Naive thymus-derived CD4-positive, alpha-beta T cell (primary cell): ENCODE results near the gene SLC1A1. TPM values are rescaled to one million over a fixed set of nuclear protein-coding genes. Genes with fewer than 3 reads are reported as not detected.

Experiments used
- ATAC-seq: fragments of 150-1000 bp; cut with Tn5 transposase; 2 replicates; pipeline ENCODE4 v1.10.0; 2021; ENCODE audit warnings: mild to moderate bottlenecking, moderate library complexity
- CTCF ChIA-PET: fragments of 350-600 bp; sonication (Branson Sonifier 250); formaldehyde crosslinking; loops from one replicate; lab custom pipeline; 2021; ENCODE audit warnings: antibody characterized with exemption; lab: Charles Lee
- POLR2A ChIA-PET: fragments of 350-600 bp; sonication (Branson Sonifier 250); formaldehyde crosslinking; loops from one replicate; lab custom pipeline; 2021; ENCODE audit warnings: antibody characterized with exemption, inconsistent platforms; lab: Charles Lee
- DNase-seq, 9 donors: peaks; one replicate each; pipeline versions ENCODE4 v3.0.0 to v3.0.0-alpha.2; 2020 to 2022; ENCODE audit warnings: mixed read lengths in 1 of 9
- H3K27ac ChIP-seq: one replicate; pipeline ENCODE4 v1.7.0; 2013; ENCODE audit warnings: mild to moderate bottlenecking, low read depth, low read length, moderate library complexity
- H3K27me3 ChIP-seq, 2 donors: one replicate each; pipeline ENCODE4 v1.7.0; 2013; ENCODE audit warnings: low read length in 2 of 2, mild to moderate bottlenecking in 2 of 2, moderate library complexity in 2 of 2; ENCODE audit not compliant: control insufficient read depth in 2 of 2, insufficient read depth in 2 of 2
- H3K36me3 ChIP-seq, 3 experiments: 1 replicate in 2 of 3; 2 replicates in 1 of 3; pipeline ENCODE4 v1.7.0; 2013; ENCODE audit warnings: low read length in 3 of 3, mild to moderate bottlenecking in 3 of 3, moderate library complexity in 1 of 3; ENCODE audit not compliant: insufficient read depth in 3 of 3, control insufficient read depth in 2 of 3
- H3K4me1 ChIP-seq, 2 donors: one replicate each; pipeline ENCODE4 v1.7.0; 2013; ENCODE audit warnings: low read length in 2 of 2, mild to moderate bottlenecking in 2 of 2, moderate library complexity in 1 of 2; ENCODE audit not compliant: control insufficient read depth in 2 of 2, insufficient read depth in 2 of 2
- H3K4me3 ChIP-seq: 2 replicates; pipeline ENCODE4 v1.7.0; 2013; ENCODE audit warnings: mild to moderate bottlenecking, low read length
- H3K9me3 ChIP-seq, 3 experiments: 1 replicate in 2 of 3; 2 replicates in 1 of 3; pipeline ENCODE4 v1.7.0; 2013; ENCODE audit warnings: low read length in 3 of 3; ENCODE audit not compliant: control insufficient read depth in 2 of 3
- H3K27ac Mint-ChIP-seq, 9 donors: one replicate each; pipeline ENCODE4 v1.8.0; 2020 to 2022; ENCODE audit warnings: mixed read lengths in 9 of 9, mild to moderate bottlenecking in 8 of 9, moderate library complexity in 5 of 9, inconsistent platforms in 2 of 9
- H3K27me3 Mint-ChIP-seq, 5 donors: one replicate each; pipeline ENCODE4 v1.8.0; 2021 to 2022; ENCODE audit warnings: mixed read lengths in 5 of 5, mild to moderate bottlenecking in 1 of 5
- H3K36me3 Mint-ChIP-seq, 5 donors: one replicate each; pipeline ENCODE4 v1.8.0; 2020 to 2022; ENCODE audit warnings: mixed read lengths in 5 of 5, mild to moderate bottlenecking in 3 of 5, inconsistent platforms in 1 of 5
- H3K4me1 Mint-ChIP-seq, 7 donors: one replicate each; pipeline ENCODE4 v1.8.0; 2020 to 2022; ENCODE audit warnings: mixed read lengths in 7 of 7, mild to moderate bottlenecking in 3 of 7, inconsistent platforms in 1 of 7
- H3K4me3 Mint-ChIP-seq, 10 donors: one replicate each; pipeline ENCODE4 v1.8.0; 2020 to 2022; ENCODE audit warnings: mild to moderate bottlenecking in 10 of 10, mixed read lengths in 10 of 10, moderate library complexity in 6 of 10, inconsistent platforms in 2 of 10
- H3K9me3 Mint-ChIP-seq, 11 donors: one replicate each; pipeline ENCODE4 v1.8.0; 2020 to 2022; ENCODE audit warnings: mixed read lengths in 11 of 11, mild to moderate bottlenecking in 4 of 11, inconsistent platforms in 1 of 11, moderate library complexity in 1 of 11
- intact Hi-C, 2 donors: fragments of 100-400 bp; cut with micrococcal nuclease; formaldehyde crosslinking; loops; one replicate each; pipeline ENCODE4 v1.15.1; 2023
- polyA plus RNA-seq, 2 donors: library from polyadenylated mRNA; unstranded; fragments of 300-500 nt; fragmentation: Illumina TruSeq; gene quantifications; one replicate each; pipeline ENCODE4 v1.2.3, GENCODE V29; 2021
- total RNA-seq, 6 experiments: library from RNA in 5 of 6; stranded (reverse) in 5 of 6; gene quantifications; 1 replicate in 5 of 6; 2 replicates in 1 of 6; pipeline ENCODE4 v1.2.3 and lab custom pipeline; 2021 to 2026

Gene SLC1A1
- total and polyA plus RNA-seq, 7 experiments from 2014 or later, result 0.12 TPM; not detected in 6

DNA sequence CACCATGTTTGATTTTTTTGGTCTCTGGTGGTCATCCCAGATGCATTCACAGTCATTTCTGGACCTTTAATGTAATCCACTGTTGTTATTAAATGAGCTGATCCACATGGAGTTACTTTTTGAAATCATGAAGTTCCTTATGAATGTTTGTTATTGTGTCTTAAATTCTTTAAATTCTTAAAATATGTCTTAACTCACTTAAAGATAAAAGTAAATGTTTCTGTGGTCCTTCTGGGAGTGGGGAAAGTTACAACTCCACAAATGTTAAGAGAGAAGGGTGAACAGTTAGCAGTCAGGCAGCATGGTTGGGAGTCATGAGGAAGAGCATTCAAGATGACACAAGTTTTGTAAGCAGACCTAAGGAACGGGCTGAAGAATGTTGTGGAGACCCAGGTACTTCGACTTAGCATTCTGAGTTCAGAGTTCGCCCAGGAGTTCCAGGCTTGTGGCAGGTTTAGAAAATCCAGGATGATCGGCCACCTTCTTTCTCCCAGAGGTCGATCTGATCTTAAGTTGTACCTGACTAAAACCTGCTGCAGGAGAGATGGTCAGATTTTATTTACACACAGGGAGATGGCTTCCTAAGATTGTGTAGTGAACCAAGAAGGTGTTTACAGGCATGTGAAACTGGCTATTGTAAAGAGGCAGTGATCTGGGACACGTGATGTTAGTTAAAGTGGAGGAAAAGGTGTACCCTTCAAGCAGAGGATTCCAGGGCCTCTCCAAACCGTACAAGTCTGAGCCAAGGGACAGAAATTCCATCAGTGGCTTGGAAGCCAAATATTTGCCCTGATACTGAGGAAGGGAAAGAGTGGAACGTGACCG is 17.2 kb downstream of the SLC1A1 start:
- Mint-ChIP-seq H3K4me1 (peaks cover 0 to 4% (median 0%) of the 10 kb centered on the region in 7 donors), H3K9me3 (peaks cover 0 to 4% (median 0%) of the 10 kb centered on the region in 11 donors), H3K36me3 (peaks cover 0 to 5% (median 0%) of the 10 kb centered on the region in 5 donors), H3K4me3 (no peak overlapping the region), H3K27ac (no peak overlapping the region), H3K27me3 (peaks cover 0 to 5% (median 0%) of the 10 kb centered on the region in 5 donors)
- intact Hi-C loops, result no loop called here
- no peaks in the 10 kb centered on the region for H3K27me3 ChIP-seq
- POLR2A ChIA-PET, result no interaction called here
- no peak overlapping the region for H3K4me3 ChIP-seq
- CTCF ChIA-PET, result no interaction called here
- no peaks in the 10 kb centered on the region for H3K36me3 ChIP-seq
- H3K27ac ChIP-seq, result no peak overlapping the region
- DNase-seq (no peak), ATAC-seq (no peak)
- H3K4me1 ChIP-seq, result no peaks in the 10 kb centered on the region
- H3K9me3 ChIP-seq, result no peaks in the 10 kb centered on the region

- Mint-ChIP-seq H3K4me3 (no peak overlapping the region), H3K36me3 (peaks cover 0 to 5% (median 0%) of the 10 kb centered on the region in 5 donors), H3K27ac (no peak overlapping the region), H3K27me3 (peaks cover 0 to 5% (median 0%) of the 10 kb centered on the region in 5 donors), H3K4me1 (peaks cover 0 to 4% (median 0%) of the 10 kb centered on the region in 7 donors), H3K9me3 (peaks cover 0 to 4% (median 0%) of the 10 kb centered on the region in 11 donors)
- DNase-seq (no peak), ATAC-seq (no peak)
- Histone ChIP-seq H3K4me3 (no peak overlapping the region), H3K9me3 (no peaks in the 10 kb centered on the region), H3K36me3 (no peaks in the 10 kb centered on the region), H3K27ac (no peak overlapping the region), H3K27me3 (no peaks in the 10 kb centered on the region), H3K4me1 (no peaks in the 10 kb centered on the region)
- POLR2A ChIA-PET, result no interaction called here
- CTCF ChIA-PET, result no interaction called here
- intact Hi-C loops, result no loop called here
These were observed 18.1 kb downstream of the SLC1A1 start for GRCh38 chr9:4508246-4508906.

GRCh38 chr9:4508907-4509589 is 18.8 kb downstream of the SLC1A1 start:
- Mint-ChIP-seq H3K9me3 (peaks cover 0 to 4% (median 0%) of the 10 kb centered on the region in 11 donors), H3K4me3 (no peak overlapping the region), H3K4me1 (peaks cover 0 to 4% (median 0%) of the 10 kb centered on the region in 7 donors), H3K27ac (peak overlapping the region in 1 of 9 donors; percentile 74), H3K36me3 (peaks cover 0 to 5% (median 0%) of the 10 kb centered on the region in 5 donors), H3K27me3 (peaks cover 0 to 5% (median 0%) of the 10 kb centered on the region in 5 donors)
- no peaks in the 10 kb centered on the region for H3K27me3 ChIP-seq
- no peaks in the 10 kb centered on the region for H3K4me1 ChIP-seq
- no peaks in the 10 kb centered on the region for H3K9me3 ChIP-seq
- intact Hi-C loops, result no loop called here
- H3K4me3 ChIP-seq, result no peak overlapping the region
- DNase-seq (no peak), ATAC-seq (no peak)
- no peaks in the 10 kb centered on the region for H3K36me3 ChIP-seq
- CTCF ChIA-PET, result no interaction called here
- POLR2A ChIA-PET, result no interaction called here
- no peak overlapping the region for H3K27ac ChIP-seq

DNA sequence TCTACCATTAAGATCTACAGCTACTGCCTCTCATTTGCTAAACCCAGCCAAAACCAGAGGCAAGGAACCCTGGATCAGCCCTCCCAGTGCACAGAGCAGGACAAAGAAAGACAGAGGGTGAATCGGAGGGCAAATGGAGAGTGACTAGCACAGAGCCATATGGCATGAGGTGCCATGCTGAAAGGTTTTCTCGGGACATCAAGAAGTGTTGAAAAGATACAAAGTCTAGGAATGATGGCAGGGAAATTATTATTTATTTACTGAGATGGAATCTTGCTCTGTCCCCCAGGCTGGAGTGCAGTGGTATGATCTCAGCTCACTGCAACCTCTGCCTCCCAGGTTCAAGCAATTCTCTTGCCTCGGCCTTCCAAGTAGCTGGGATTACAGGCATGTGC is 19.3 kb downstream of the SLC1A1 start:
- Mint-ChIP-seq H3K36me3 (peaks cover 0 to 5% (median 0%) of the 10 kb centered on the region in 5 donors), H3K9me3 (peaks cover 0 to 4% (median 0%) of the 10 kb centered on the region in 11 donors), H3K4me3 (no peak overlapping the region), H3K27ac (peak overlapping the region in 1 of 9 donors; percentile 38), H3K27me3 (peaks cover 0 to 7% (median 0%) of the 10 kb centered on the region in 5 donors), H3K4me1 (peaks cover 0 to 4% (median 0%) of the 10 kb centered on the region in 7 donors)
- no peaks in the 10 kb centered on the region for H3K4me1 ChIP-seq
- H3K27ac ChIP-seq, result no peak overlapping the region
- no peak overlapping the region for H3K4me3 ChIP-seq
- H3K36me3 ChIP-seq, result no peaks in the 10 kb centered on the region
- intact Hi-C loops, result no loop called here
- H3K9me3 ChIP-seq, result no peaks in the 10 kb centered on the region
- ChIA-PET POLR2A (interaction anchor here (0.6 kb wide), 1 partner anchor 26 kb away, joined by 5 read pairs; no protein-coding TSS in a partner anchor), CTCF (no interaction called here)
- no peaks in the 10 kb centered on the region for H3K27me3 ChIP-seq
- DNase-seq (no peak), ATAC-seq (no peak)

DNA sequence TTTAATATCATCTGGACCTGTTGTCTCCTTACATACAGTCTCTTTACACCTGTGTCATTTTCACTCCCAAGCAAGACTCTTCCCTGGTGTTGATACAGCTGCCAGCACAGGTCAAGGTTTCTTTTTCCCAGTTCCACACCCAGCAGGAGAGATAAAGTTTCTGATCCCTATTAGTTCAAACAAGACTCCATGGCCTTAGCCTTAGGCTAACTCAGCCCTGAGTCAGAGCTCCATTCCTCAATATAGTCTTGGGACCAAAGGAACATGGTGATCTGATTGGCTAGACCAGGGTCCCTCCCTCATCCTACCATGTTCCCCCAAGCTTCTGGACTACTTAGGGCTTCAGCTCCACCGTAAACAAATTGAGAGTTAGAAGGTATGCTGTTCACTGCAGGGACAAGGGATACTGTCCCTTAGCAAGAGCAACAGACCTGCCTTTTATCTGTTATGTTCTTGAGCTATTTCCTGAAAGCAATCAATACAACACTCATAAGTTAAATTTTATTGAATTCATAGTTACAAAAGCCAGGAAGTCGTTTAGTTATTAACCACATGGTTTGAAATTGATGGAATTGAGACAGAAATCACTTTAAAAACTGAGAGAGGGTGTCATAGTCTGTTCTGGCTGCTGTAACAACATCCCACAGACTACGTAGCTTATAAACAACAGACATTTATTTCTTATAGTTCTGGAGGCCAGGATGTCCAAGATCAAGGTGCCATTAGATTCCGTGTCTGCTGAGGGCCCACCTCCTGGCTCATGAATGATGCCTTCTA is 20.5 kb downstream of the SLC1A1 start:
- ChIA-PET CTCF (no interaction called here), POLR2A (no interaction called here)
- H3K4me3 ChIP-seq, result no peak overlapping the region
- Mint-ChIP-seq H3K36me3 (peaks cover 0 to 5% (median 0%) of the 10 kb centered on the region in 5 donors), H3K4me1 (peaks cover 0 to 4% (median 0%) of the 10 kb centered on the region in 7 donors), H3K9me3 (peaks cover 0 to 4% (median 0%) of the 10 kb centered on the region in 11 donors), H3K4me3 (no peak overlapping the region), H3K27ac (peak overlapping the region in 1 of 9 donors; percentile 10), H3K27me3 (peaks cover 0 to 7% (median 0%) of the 10 kb centered on the region in 5 donors)
- ATAC-seq, result no peak
- no peaks in the 10 kb centered on the region for H3K36me3 ChIP-seq
- DNase-seq, result no peak
- intact Hi-C loops, result loop anchor here in 1 of 2 donors (10.0 kb wide), 1 partner anchor 56 kb away; no protein-coding TSS in a partner anchor
- H3K4me1 ChIP-seq, result no peaks in the 10 kb centered on the region
- H3K9me3 ChIP-seq, result no peaks in the 10 kb centered on the region
- H3K27ac ChIP-seq, result no peak overlapping the region
- no peaks in the 10 kb centered on the region for H3K27me3 ChIP-seq
